Liver (tissue), 9 donors: ENCODE results near the gene DARS1. TPM values are rescaled to one million over a fixed set of nuclear protein-coding genes. Genes with fewer than 3 reads are reported as not detected.
"Not testable (repeated sequence)": the region's sequence is repeated elsewhere in the genome, so short reads cannot be mapped to it uniquely, and the experiment has no call there.

Experiments
- DNase-seq: peaks from one replicate; pipeline ENCODE4 v3.0.0-alpha.2; 2017; ENCODE audit warnings: low spot score
- H3K27ac ChIP-seq, 2 donors: one replicate each; pipeline ENCODE4 v1.7.0; 2013; ENCODE audit warnings: inconsistent platforms in 2 of 2, low read length in 2 of 2, control low read depth in 1 of 2, low read depth in 1 of 2, mild to moderate bottlenecking in 1 of 2
- H3K27me3 ChIP-seq, 4 donors: one replicate each; pipeline versions ENCODE4 v1.6.1 to v1.7.0; 2013; ENCODE audit warnings: low read length in 3 of 4, inconsistent platforms in 1 of 4, mild to moderate bottlenecking in 1 of 4, moderate library complexity in 1 of 4; ENCODE audit not compliant: control insufficient read depth in 4 of 4, insufficient read depth in 4 of 4
- H3K36me3 ChIP-seq, 4 donors: one replicate each; pipeline versions ENCODE4 v1.6.1 to v1.7.0; 2013; ENCODE audit warnings: low read length in 3 of 4, mild to moderate bottlenecking in 3 of 4, low read depth in 1 of 4, moderate library complexity in 1 of 4; ENCODE audit not compliant: control insufficient read depth in 4 of 4, insufficient read depth in 3 of 4
- H3K4me1 ChIP-seq, 4 donors: one replicate each; pipeline versions ENCODE4 v1.6.1 to v1.7.0; 2013; ENCODE audit warnings: low read length in 3 of 4, mild to moderate bottlenecking in 3 of 4, moderate library complexity in 1 of 4; ENCODE audit not compliant: control insufficient read depth in 4 of 4, insufficient read depth in 4 of 4
- H3K4me3 ChIP-seq, 3 donors: one replicate each; pipeline versions ENCODE4 v1.6.1 to v1.7.0; 2013; ENCODE audit warnings: low read length in 3 of 3, control low read depth in 1 of 3, low read depth in 1 of 3, mild to moderate bottlenecking in 1 of 3
- H3K9ac ChIP-seq, 2 donors: one replicate each; pipeline ENCODE4 v1.7.0; 2013; ENCODE audit warnings: low read length in 2 of 2, mild to moderate bottlenecking in 2 of 2, moderate library complexity in 2 of 2, control low read depth in 1 of 2, low read depth in 1 of 2
- H3K9me3 ChIP-seq, 4 donors: one replicate each; pipeline versions ENCODE4 v1.6.1 to v1.7.0; 2013; ENCODE audit warnings: low read length in 3 of 4; ENCODE audit not compliant: control insufficient read depth in 4 of 4
- EGR1 ChIP-seq, 2 donors: IDR thresholded peaks; 2 replicates each; pipeline ENCODE4 v1.6.1; 2016 to 2018; ENCODE audit warnings: antibody characterized with exemption in 2 of 2, low read depth in 2 of 2
- FOXA1 ChIP-seq: IDR thresholded peaks from 2 replicates; pipeline ENCODE4 v1.6.1; 2016; ENCODE audit warnings: antibody characterized with exemption
- FOXA2 ChIP-seq: IDR thresholded peaks from 2 replicates; pipeline ENCODE4 v1.6.1; 2016; ENCODE audit warnings: antibody characterized with exemption
- GABPA ChIP-seq, 2 donors: IDR thresholded peaks in 1 of 2; conservative IDR thresholded peaks in 1 of 2; 2 replicates each; pipeline ENCODE4 v1.6.1; 2016; ENCODE audit warnings: antibody characterized with exemption in 2 of 2, mild to moderate bottlenecking in 1 of 2, moderate library complexity in 1 of 2
- NR2F2 ChIP-seq: IDR thresholded peaks from 2 replicates; pipeline ENCODE4 v1.6.1; 2016; ENCODE audit warnings: antibody characterized with exemption
- RAD21 ChIP-seq, 2 donors: IDR thresholded peaks; 2 replicates each; pipeline ENCODE4 v1.6.1; 2016; ENCODE audit warnings: antibody characterized with exemption in 2 of 2, mild to moderate bottlenecking in 2 of 2
- RXRA ChIP-seq, 2 donors: IDR thresholded peaks; 2 replicates each; pipeline ENCODE4 v1.6.1; 2017 to 2018; ENCODE audit warnings: antibody characterized with exemption in 2 of 2, mild to moderate bottlenecking in 1 of 2
- YY1 ChIP-seq: IDR thresholded peaks from 2 replicates; pipeline ENCODE4 v1.6.1; 2016; ENCODE audit warnings: antibody characterized with exemption, mild to moderate bottlenecking
- WGBS: extraction: QIAGEN DNeasy Blood & Tissue Kit; methylation state at CpG from one replicate; pipeline ENCODE4 v1.1.7; 2013; 5-methylcytosine and 5-hydroxymethylcytosine counted together
- polyA plus RNA-seq, 2 donors: library from polyadenylated mRNA; stranded (reverse) in 1 of 2; unstranded in 1 of 2; fragments of 200-250 nt in 1 of 2; fragments of >200 nt in 1 of 2; fragmentation: Nextera tagmentation in 1 of 2; extraction: Ambion mirVana in 1 of 2; gene quantifications; one replicate each; pipeline versions ENCODE4 v1.2.1 to v1.2.3, GENCODE V29; 2013 to 2015
- total RNA-seq, 2 donors: library from RNA; depleted of rRNA; stranded (reverse); fragments of >200 nt; gene quantifications; one replicate each; pipeline ENCODE4 v1.2.3, GENCODE V29; 2014
- TF ChIP-seq, protein P1 (sequence below): IDR thresholded peaks from 2 replicates; pipeline ENCODE4 v1.6.1; 2016; ENCODE audit warnings: antibody characterized with exemption
- TF ChIP-seq, protein P2 (sequence below): IDR thresholded peaks from 2 replicates; pipeline ENCODE4 v1.6.1; 2016; ENCODE audit warnings: antibody characterized with exemption
- TF ChIP-seq, protein P3 (sequence below): IDR thresholded peaks from 2 replicates; pipeline ENCODE4 v1.6.1; 2016; ENCODE audit warnings: antibody characterized with exemption, mild to moderate bottlenecking
- donor health status: healthy.
- donor health status: healthy.
- donor health status: healthy.
- donor health status: healthy.
- donor health status: healthy.

Gene DARS1
- total and polyA plus RNA-seq, 4 donors = 25.0 to 44.1 (median 32.6) TPM

DNA sequence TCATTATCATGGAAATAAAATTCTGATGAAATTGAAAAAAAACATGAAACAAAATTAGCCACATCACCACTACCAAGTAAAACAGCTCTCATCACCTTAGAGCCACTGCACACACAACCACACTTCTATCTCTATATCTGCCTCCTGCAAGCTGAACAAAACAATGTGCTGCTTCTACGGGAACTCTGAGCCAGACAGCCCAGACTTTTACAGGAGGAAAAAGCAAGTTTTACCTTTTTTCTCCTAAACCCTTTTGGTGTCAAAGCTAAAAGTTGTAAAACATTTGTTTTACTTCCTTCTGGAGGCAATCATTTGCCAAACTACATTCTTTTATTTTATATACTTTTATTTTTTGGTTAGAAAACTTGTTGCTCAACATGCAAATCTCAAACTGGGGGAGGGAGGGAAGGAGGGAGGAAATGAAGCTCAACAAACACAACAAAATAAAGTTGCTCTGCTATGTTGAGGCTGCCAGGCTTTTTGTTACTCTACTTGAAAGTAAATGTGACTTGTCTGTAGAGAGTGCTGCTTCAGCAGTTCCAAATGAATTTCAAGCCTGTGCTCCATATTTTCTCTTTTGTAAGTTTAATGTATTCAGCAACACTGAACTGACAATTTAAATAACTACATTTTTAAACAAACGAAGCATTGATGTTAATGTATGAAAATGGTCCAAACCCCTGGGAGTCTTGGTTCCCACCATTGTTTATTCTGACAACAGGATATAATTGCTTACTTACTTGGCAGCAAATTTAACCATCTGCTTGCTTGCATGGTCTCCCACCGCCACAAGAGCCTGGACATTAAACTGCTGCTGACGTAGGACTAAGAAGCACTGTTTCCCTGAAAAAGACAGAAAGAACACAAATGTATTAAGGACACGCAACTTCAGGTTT lies 24.5 kb downstream of the DARS1 start:
- DNase-seq = no peak
- Histone ChIP-seq H3K9ac (no peak overlapping the region), H3K27me3 (no peaks in the 10 kb centered on the region), H3K4me3 (no peak overlapping the region), H3K4me1 (peaks cover 0 to 2% (median 0%) of the 10 kb centered on the region in 4 donors), H3K9me3 (no peaks in the 10 kb centered on the region), H3K27ac (no peak overlapping the region), H3K36me3 (peaks cover 0 to 13% (median 7%) of the 10 kb centered on the region in 4 donors)
- no peak for TF ChIP-seq YY1
- no peak for TF ChIP-seq FOXA2
- no peak for TF ChIP-seq RXRA (IDR thresholded peaks at IDR 0.05)
- TF ChIP-seq FOXA1 = no peak
- no peak for TF ChIP-seq EGR1 (IDR thresholded peaks at IDR 0.05; ENCODE audit: low read depth in 2 of 2)
- TF ChIP-seq, protein P1, sequence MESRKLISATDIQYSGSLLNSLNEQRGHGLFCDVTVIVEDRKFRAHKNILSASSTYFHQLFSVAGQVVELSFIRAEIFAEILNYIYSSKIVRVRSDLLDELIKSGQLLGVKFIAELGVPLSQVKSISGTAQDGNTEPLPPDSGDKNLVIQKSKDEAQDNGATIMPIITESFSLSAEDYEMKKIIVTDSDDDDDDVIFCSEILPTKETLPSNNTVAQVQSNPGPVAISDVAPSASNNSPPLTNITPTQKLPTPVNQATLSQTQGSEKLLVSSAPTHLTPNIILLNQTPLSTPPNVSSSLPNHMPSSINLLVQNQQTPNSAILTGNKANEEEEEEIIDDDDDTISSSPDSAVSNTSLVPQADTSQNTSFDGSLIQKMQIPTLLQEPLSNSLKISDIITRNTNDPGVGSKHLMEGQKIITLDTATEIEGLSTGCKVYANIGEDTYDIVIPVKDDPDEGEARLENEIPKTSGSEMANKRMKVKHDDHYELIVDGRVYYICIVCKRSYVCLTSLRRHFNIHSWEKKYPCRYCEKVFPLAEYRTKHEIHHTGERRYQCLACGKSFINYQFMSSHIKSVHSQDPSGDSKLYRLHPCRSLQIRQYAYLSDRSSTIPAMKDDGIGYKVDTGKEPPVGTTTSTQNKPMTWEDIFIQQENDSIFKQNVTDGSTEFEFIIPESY = no peak
- TF ChIP-seq RAD21 (IDR thresholded peaks at IDR 0.05) = no peak
- no peak for TF ChIP-seq NR2F2
- TF ChIP-seq, protein P2, sequence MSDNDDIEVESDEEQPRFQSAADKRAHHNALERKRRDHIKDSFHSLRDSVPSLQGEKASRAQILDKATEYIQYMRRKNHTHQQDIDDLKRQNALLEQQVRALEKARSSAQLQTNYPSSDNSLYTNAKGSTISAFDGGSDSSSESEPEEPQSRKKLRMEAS = no peak
- WGBS = 78% methylated on average over 5 of the region's 5 CpGs

DNA sequence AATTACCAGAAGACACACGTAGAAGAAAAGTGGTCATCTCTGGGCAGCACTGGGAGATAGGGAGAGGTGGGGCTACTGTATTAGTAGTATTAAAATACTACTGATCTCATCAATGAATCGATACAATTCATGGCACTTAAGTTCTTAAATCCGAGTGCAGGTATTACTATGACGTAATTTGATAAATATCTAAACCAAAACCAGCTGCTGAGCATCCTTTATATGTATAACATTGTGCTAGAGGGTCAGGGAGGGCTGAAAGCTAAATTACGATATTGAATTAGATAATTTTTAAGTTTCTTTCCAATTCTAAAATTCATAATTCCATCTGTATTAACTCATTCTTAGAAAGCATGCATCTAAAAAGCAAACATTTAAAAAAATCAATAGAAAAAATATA lies 25.3 kb downstream of the DARS1 start:
- TF ChIP-seq, protein P3, sequence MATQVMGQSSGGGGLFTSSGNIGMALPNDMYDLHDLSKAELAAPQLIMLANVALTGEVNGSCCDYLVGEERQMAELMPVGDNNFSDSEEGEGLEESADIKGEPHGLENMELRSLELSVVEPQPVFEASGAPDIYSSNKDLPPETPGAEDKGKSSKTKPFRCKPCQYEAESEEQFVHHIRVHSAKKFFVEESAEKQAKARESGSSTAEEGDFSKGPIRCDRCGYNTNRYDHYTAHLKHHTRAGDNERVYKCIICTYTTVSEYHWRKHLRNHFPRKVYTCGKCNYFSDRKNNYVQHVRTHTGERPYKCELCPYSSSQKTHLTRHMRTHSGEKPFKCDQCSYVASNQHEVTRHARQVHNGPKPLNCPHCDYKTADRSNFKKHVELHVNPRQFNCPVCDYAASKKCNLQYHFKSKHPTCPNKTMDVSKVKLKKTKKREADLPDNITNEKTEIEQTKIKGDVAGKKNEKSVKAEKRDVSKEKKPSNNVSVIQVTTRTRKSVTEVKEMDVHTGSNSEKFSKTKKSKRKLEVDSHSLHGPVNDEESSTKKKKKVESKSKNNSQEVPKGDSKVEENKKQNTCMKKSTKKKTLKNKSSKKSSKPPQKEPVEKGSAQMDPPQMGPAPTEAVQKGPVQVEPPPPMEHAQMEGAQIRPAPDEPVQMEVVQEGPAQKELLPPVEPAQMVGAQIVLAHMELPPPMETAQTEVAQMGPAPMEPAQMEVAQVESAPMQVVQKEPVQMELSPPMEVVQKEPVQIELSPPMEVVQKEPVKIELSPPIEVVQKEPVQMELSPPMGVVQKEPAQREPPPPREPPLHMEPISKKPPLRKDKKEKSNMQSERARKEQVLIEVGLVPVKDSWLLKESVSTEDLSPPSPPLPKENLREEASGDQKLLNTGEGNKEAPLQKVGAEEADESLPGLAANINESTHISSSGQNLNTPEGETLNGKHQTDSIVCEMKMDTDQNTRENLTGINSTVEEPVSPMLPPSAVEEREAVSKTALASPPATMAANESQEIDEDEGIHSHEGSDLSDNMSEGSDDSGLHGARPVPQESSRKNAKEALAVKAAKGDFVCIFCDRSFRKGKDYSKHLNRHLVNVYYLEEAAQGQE = no peak
- peak in 1 of 2 donors; percentile 11 for TF ChIP-seq GABPA (IDR thresholded peaks at IDR 0.05 in 1 of 2, conservative IDR thresholded peaks at IDR 0.05 in 1 of 2)
- Histone ChIP-seq H3K4me3 (no peak overlapping the region), H3K9me3 (no peaks in the 10 kb centered on the region), H3K27me3 (no peaks in the 10 kb centered on the region), H3K27ac (no peak overlapping the region), H3K4me1 (peaks cover 0 to 2% (median 0%) of the 10 kb centered on the region in 4 donors), H3K36me3 (peaks cover 0 to 13% (median 7%) of the 10 kb centered on the region in 4 donors), H3K9ac (no peak overlapping the region)
- 90% methylated on average over 5 of the region's 5 CpGs for WGBS
- DNase-seq = no peak

DNA sequence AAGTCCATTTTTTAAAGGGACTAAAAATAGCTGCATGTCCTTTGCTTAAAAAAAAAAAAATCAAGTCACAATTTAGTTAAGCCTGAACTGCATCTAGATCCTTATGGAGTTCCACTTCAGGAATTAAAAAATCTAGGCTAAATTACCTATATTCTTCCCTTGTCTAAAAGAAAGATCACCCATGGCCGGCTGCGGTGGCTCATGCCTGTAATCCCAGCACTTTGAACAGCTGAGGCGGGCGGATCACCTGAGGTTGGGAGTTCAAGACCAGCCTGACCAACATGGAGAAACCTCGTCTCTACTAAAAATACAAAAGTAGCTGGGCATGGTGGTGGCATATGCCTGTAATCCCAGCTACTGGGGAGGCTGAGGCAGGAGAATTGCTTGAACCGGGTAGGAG lies 26.5 kb downstream of the DARS1 start:
- not testable (repeated sequence) for H3K9ac ChIP-seq, H3K9me3 ChIP-seq, DNase-seq, H3K4me1 ChIP-seq, H3K4me3 ChIP-seq, H3K27me3 ChIP-seq, H3K27ac ChIP-seq
- WGBS = 98% methylated on average over 6 of the region's 6 CpGs
- H3K36me3 ChIP-seq = peaks cover 0 to 13% (median 7%) of the 10 kb centered on the region in 4 donors
